HepG2 (cell line): ENCODE measurements around the gene SCAMP3. TPM values are rescaled to one million over a fixed set of nuclear protein-coding genes. Genes with fewer than 3 reads are reported as not detected.
A peak's percentile ranks its signal among the peaks of the same experiment; 100 is the strongest.

Source experiments
- BATF2 ChIP-seq: sonication (generic); formaldehyde crosslinking; IDR thresholded peaks from 2 replicates; pipeline ENCODE4 v1.8.0; 2022; ENCODE audit warnings: mild to moderate bottlenecking, missing genetic modification reagents, moderate library complexity
- CBFB ChIP-seq: sonication (generic); formaldehyde crosslinking; IDR thresholded peaks from 2 replicates; pipeline ENCODE4 v1.4.0; 2020; ENCODE audit warnings: missing genetic modification reagents
- CBX1 ChIP-seq: IDR thresholded peaks from one replicate; pipeline ENCODE4 v1.6.1; 2016; ENCODE audit warnings: antibody characterized with exemption, low read depth
- CEBPB ChIP-seq: IDR thresholded peaks from 2 replicates; pipeline ENCODE4 v1.6.1; 2011; ENCODE audit warnings: low read depth, low read length, improper control_type of control experiment, borderline replicate concordance
- ELF4 ChIP-seq: sonication (generic); formaldehyde crosslinking; IDR thresholded peaks from 2 replicates; pipeline ENCODE4 v1.5.0; 2020; ENCODE audit warnings: missing genetic modification reagents, mild to moderate bottlenecking, moderate library complexity, borderline replicate concordance
- HCFC1 ChIP-seq: fragments of 150-350 bp; IDR thresholded peaks from 2 replicates; pipeline ENCODE4 v1.6.1; 2014; ENCODE audit warnings: low read depth, low read length
- HDAC2 ChIP-seq: sonication (generic); formaldehyde crosslinking; IDR thresholded peaks from 2 replicates; pipeline ENCODE4 v1.4.0; 2020; ENCODE audit warnings: missing genetic modification reagents
- ISX ChIP-seq: sonication (generic); formaldehyde crosslinking; conservative IDR thresholded peaks from 2 replicates; pipeline ENCODE4 v1.5.0; 2020; ENCODE audit warnings: missing genetic modification reagents
- POGZ ChIP-seq: sonication (generic); formaldehyde crosslinking; IDR thresholded peaks from 2 replicates; pipeline ENCODE4 v1.4.0; 2020; ENCODE audit warnings: mild to moderate bottlenecking, missing genetic modification reagents
- POLR2G ChIP-seq: fragments of 200-400 bp; formaldehyde crosslinking; IDR thresholded peaks from 2 replicates; pipeline ENCODE4 v1.6.1; 2018; ENCODE audit warnings: mild to moderate bottlenecking, low read depth, low read length, moderate library complexity
- PPARG ChIP-seq: conservative IDR thresholded peaks from 2 replicates; pipeline ENCODE4 v1.6.1; 2016; ENCODE audit warnings: missing biosample characterization, missing genetic modification reagents
- REPIN1 ChIP-seq: sonication (generic); formaldehyde crosslinking; IDR thresholded peaks from 2 replicates; pipeline ENCODE4 v1.8.0; 2022; ENCODE audit warnings: missing genetic modification reagents, low read depth, mild to moderate bottlenecking, borderline replicate concordance
- SPEN ChIP-seq: sonication (generic); formaldehyde crosslinking; IDR thresholded peaks from 2 replicates; pipeline ENCODE4 v1.5.1; 2020; ENCODE audit warnings: low read depth, mild to moderate bottlenecking, missing genetic modification reagents
- ZNF256 ChIP-seq: sonication (generic); formaldehyde crosslinking; conservative IDR thresholded peaks from 2 replicates; pipeline ENCODE4 v1.4.0; 2020; ENCODE audit warnings: missing genetic modification reagents
- ZNF263 ChIP-seq: sonication (generic); formaldehyde crosslinking; IDR thresholded peaks from 2 replicates; pipeline ENCODE4 v1.4.0; 2020; ENCODE audit warnings: missing genetic modification reagents
- ZNF713 ChIP-seq: sonication (generic); formaldehyde crosslinking; IDR thresholded peaks from 2 replicates; pipeline ENCODE4 v1.4.0; 2020; ENCODE audit warnings: mild to moderate bottlenecking, missing genetic modification reagents
- polyA plus RNA-seq, 8 experiments: library from polyadenylated mRNA; depleted of rRNA in 3 of 8; stranded (reverse) in 7 of 8; unstranded in 1 of 8; fragments of >200 nt; fragmentation: Illumina TruSeq in 4 of 8; extraction: Trizol in 4 of 8; gene quantifications; 2 replicates each; pipeline versions ENCODE4 v1.2.1 to v1.2.3, GENCODE V29; 2011 to 2016; ENCODE audit warnings: low read depth in 4 of 8, missing spikeins in 1 of 8, mixed read lengths in 1 of 8; ENCODE audit not compliant: insufficient read depth in 1 of 8
- total RNA-seq, 5 experiments: library from RNA; depleted of rRNA; stranded (reverse); fragments of >200 nt; fragmentation: Illumina TruSeq; extraction: Trizol; gene quantifications; 2 replicates each; pipeline ENCODE4 v1.2.3, GENCODE V29; 2016; ENCODE audit warnings: low read depth in 1 of 5
- TF ChIP-seq, protein P1 (sequence below), 2 experiments: fragments of 450-650 bp in 1 of 2; sonication (generic) in 1 of 2; formaldehyde crosslinking in 1 of 2; IDR thresholded peaks; 2 replicates each; pipeline versions ENCODE4 v1.6.1 to v1.8.0; 2016 to 2022; ENCODE audit warnings: antibody characterized with exemption in 1 of 2, mild to moderate bottlenecking in 1 of 2, missing genetic modification reagents in 1 of 2
- TF ChIP-seq, protein P2 (sequence below): IDR thresholded peaks from 2 replicates; pipeline ENCODE4 v1.6.1; 2016; ENCODE audit warnings: mild to moderate bottlenecking
- TF ChIP-seq, protein P3 (sequence below): IDR thresholded peaks from 2 replicates; pipeline ENCODE4 v1.6.1; 2012; ENCODE audit warnings: inconsistent platforms

SCAMP3 gene
- total and polyA plus RNA-seq, 2 of the 13 experiments (the other 11 are each of a cell fraction or from before 2014, with no cell fraction given) = 46.8 to 83.3 TPM

DNA sequence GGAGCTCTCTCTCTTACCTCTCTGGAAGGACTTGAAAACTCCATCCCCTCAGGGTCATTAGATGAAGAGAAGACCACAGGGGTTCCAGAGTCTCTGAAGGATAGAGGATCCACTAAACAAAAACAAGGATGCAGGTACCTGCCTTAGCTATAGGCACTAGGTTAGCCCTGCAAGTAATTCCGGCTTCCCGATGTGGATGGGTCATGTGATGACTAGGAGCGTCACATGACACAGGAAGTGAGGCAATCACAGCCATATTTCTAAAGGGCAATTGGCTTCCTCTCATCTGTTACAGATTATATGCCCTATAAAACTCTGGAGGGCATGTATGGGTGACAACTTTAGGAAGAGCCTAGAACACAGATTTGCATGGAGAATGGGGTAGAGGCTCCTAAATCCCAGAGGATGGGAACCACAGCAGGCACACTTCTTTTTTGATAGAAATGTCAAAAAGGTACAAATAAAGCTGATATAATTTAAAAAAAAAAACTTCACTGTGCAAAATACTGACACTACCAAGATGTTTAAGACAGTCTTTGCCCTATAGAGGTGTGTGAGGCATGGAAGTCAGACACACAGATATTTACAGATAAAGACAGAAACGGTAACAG, 21.0 kb downstream of the SCAMP3 start (continued):
- TF ChIP-seq, protein P1, sequence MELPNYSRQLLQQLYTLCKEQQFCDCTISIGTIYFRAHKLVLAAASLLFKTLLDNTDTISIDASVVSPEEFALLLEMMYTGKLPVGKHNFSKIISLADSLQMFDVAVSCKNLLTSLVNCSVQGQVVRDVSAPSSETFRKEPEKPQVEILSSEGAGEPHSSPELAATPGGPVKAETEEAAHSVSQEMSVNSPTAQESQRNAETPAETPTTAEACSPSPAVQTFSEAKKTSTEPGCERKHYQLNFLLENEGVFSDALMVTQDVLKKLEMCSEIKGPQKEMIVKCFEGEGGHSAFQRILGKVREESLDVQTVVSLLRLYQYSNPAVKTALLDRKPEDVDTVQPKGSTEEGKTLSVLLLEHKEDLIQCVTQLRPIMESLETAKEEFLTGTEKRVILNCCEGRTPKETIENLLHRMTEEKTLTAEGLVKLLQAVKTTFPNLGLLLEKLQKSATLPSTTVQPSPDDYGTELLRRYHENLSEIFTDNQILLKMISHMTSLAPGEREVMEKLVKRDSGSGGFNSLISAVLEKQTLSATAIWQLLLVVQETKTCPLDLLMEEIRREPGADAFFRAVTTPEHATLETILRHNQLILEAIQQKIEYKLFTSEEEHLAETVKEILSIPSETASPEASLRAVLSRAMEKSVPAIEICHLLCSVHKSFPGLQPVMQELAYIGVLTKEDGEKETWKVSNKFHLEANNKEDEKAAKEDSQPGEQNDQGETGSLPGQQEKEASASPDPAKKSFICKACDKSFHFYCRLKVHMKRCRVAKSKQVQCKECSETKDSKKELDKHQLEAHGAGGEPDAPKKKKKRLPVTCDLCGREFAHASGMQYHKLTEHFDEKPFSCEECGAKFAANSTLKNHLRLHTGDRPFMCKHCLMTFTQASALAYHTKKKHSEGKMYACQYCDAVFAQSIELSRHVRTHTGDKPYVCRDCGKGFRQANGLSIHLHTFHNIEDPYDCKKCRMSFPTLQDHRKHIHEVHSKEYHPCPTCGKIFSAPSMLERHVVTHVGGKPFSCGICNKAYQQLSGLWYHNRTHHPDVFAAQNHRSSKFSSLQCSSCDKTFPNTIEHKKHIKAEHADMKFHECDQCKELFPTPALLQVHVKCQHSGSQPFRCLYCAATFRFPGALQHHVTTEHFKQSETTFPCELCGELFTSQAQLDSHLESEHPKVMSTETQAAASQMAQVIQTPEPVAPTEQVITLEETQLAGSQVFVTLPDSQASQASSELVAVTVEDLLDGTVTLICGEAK (IDR thresholded peaks at IDR 0.05) = no peak
- TF ChIP-seq, protein P1 (CRISPR knock-in tag; IDR thresholded peaks at IDR 0.05) = peak; percentile 67; the same call in 1 of the 2 replicates
- TF ChIP-seq SPEN (CRISPR knock-in tag) (peak; percentile 51; the same call in 1 of the 2 replicates), ELF4 (CRISPR knock-in tag) (peak; percentile 56; the same call in 1 of the 2 replicates), BATF2 (no peak), ZNF263 (CRISPR knock-in tag) (no peak), CEBPB (peak; percentile 89), ZNF713 (CRISPR knock-in tag) (no peak), ZNF256 (CRISPR knock-in tag) (no peak), HCFC1 (peak; percentile 81), REPIN1 (CRISPR knock-in tag) (no peak), ISX (CRISPR knock-in tag) (no peak), POGZ (CRISPR knock-in tag) (peak; percentile 32; the same call in 1 of the 2 replicates), CBX1 (peak; percentile 52), CBFB (CRISPR knock-in tag) (0 out of 2 replicates have a peak, but pooled peaks have one; percentile 28), HDAC2 (peak; percentile 73; the same call in 1 of the 2 replicates), POLR2G (peak; percentile 57), PPARG (peak; percentile 40; the same call in 1 of the 2 replicates)
- TF ChIP-seq, protein P2, sequence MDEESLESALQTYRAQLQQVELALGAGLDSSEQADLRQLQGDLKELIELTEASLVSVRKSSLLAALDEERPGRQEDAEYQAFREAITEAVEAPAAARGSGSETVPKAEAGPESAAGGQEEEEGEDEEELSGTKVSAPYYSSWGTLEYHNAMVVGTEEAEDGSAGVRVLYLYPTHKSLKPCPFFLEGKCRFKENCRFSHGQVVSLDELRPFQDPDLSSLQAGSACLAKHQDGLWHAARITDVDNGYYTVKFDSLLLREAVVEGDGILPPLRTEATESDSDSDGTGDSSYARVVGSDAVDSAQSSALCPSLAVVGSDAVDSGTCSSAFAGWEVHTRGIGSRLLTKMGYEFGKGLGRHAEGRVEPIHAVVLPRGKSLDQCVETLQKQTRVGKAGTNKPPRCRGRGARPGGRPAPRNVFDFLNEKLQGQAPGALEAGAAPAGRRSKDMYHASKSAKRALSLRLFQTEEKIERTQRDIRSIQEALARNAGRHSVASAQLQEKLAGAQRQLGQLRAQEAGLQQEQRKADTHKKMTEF (CRISPR knock-in tag) = peak; percentile 74
- TF ChIP-seq, protein P3, sequence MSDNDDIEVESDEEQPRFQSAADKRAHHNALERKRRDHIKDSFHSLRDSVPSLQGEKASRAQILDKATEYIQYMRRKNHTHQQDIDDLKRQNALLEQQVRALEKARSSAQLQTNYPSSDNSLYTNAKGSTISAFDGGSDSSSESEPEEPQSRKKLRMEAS = peak; percentile 59
